Measurements from ENCODE around the gene RASSF1. TPM values are rescaled to one million over a fixed set of nuclear protein-coding genes. Genes with fewer than 3 reads are reported as not detected.

Gene RASSF1
- total RNA-seq, 1 experiment from 2014 or later: 15.9 TPM

DNA sequence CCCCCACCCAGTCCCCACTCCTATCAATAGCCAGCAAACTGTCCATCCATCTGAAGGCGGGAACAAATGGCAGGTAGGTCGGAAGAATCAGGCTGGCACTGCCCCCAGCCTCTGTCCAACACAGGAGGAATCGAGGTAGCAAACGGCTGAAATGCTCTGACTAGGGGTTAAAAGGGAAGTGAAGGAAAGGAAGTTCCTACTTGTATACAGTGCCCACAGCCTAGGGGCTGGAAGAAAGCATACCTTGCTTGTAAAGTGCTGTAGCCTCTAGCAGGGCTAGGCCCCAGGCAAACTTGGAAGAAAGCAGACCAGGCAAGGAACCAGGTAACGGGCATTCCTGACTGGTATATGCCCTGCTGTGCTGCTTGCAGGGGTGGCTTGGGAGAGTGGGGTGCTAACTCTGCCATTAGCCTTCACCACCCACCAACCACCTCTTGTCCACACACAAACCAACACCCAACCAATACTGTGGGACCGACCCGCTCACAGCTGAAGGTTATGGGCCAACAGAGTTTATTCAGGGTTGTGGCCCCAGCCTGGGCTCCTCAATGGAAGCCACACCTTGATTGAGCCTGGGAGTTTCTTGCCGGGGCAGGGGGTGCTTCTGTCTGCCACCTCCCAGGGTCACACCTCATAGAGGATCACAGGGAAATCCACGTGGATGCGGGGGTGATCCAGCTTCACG is 15.0 kb downstream of the RASSF1 start:
- BruUV-seq (replicated peaks): no TSS peak
- TF ChIP-seq, protein P1, sequence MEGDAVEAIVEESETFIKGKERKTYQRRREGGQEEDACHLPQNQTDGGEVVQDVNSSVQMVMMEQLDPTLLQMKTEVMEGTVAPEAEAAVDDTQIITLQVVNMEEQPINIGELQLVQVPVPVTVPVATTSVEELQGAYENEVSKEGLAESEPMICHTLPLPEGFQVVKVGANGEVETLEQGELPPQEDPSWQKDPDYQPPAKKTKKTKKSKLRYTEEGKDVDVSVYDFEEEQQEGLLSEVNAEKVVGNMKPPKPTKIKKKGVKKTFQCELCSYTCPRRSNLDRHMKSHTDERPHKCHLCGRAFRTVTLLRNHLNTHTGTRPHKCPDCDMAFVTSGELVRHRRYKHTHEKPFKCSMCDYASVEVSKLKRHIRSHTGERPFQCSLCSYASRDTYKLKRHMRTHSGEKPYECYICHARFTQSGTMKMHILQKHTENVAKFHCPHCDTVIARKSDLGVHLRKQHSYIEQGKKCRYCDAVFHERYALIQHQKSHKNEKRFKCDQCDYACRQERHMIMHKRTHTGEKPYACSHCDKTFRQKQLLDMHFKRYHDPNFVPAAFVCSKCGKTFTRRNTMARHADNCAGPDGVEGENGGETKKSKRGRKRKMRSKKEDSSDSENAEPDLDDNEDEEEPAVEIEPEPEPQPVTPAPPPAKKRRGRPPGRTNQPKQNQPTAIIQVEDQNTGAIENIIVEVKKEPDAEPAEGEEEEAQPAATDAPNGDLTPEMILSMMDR (conservative IDR thresholded peaks at IDR 0.05): no peak
- no peak for TF ChIP-seq EZH2 (IDR thresholded peaks at IDR 0.05; ENCODE audit: low read depth)
- Histone ChIP-seq H3K27ac (no peak overlapping the region), H2AFZ (no peak overlapping the region), H3K4me1 (replicated peaks; ENCODE audit: insufficient read depth) (peaks cover 3% of the 10 kb centered on the region; the same call in 1 of the 2 replicates), H3K9me2 (ENCODE audit: insufficient read depth) (no peaks in the 10 kb centered on the region), H3K4me3 (no peak overlapping the region), H3K27me3 (ENCODE audit: insufficient read depth, low read depth) (no peaks in the 10 kb centered on the region), H3F3A (ENCODE audit: insufficient read depth, low read depth) (peaks cover 21% of the 10 kb centered on the region), H3K36me3 (ENCODE audit: low read depth) (no peaks in the 10 kb centered on the region), H3K79me2 (ENCODE audit: low read depth) (peaks cover 19% of the 10 kb centered on the region), H4K20me1 (ENCODE audit: insufficient read depth) (no peaks in the 10 kb centered on the region; the same call in 1 of the 2 replicates), H3K4me2 (no peak overlapping the region), H3K9me3 (ENCODE audit: insufficient read depth, low read depth) (no peaks in the 10 kb centered on the region)
- DNase-seq: no peak
- intact Hi-C loops (cut with micrococcal nuclease; ENCODE audit: unreplicated experiment): no loop called here
- ChIA-PET POLR2A (ENCODE audit: unreplicated experiment) (no interaction called here), CTCF (interaction anchor here (1.6 kb wide), 1 partner anchor 22 kb away, joined by 4 read pairs; the partner anchor contains the start of gene HYAL1)

DNA sequence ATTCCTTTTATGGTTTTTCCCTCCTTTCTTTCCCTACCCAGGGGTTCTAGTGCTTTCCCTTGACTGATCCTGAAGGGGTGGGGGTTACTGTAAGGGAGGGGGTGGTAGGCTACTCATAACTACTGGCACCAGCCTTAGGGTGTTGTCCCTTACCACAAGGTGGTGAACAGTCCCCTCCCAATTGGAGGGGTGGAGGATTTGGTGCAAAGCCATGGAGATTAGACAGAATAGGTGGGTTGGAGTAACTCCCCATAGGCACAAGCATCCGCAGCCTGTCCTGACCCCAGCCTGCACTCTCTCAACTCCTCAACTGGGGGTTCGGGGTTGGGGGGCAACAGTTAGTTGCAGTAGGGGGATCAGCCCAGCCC is 15.5 kb downstream of the RASSF1 start:
- Histone ChIP-seq H3K9me3 (ENCODE audit: insufficient read depth, low read depth) (no peaks in the 10 kb centered on the region), H2AFZ (no peak overlapping the region), H3K4me2 (no peak overlapping the region), H3F3A (ENCODE audit: insufficient read depth, low read depth) (peaks cover 21% of the 10 kb centered on the region), H3K79me2 (ENCODE audit: low read depth) (peaks cover 24% of the 10 kb centered on the region), H3K9me2 (ENCODE audit: insufficient read depth) (no peaks in the 10 kb centered on the region), H3K4me1 (replicated peaks; ENCODE audit: insufficient read depth) (peaks cover 7% of the 10 kb centered on the region), H3K36me3 (ENCODE audit: low read depth) (no peaks in the 10 kb centered on the region), H4K20me1 (ENCODE audit: insufficient read depth) (peaks cover 3% of the 10 kb centered on the region; the same call in 1 of the 2 replicates), H3K27me3 (ENCODE audit: insufficient read depth, low read depth) (no peaks in the 10 kb centered on the region), H3K27ac (no peak overlapping the region), H3K4me3 (no peak overlapping the region)
- intact Hi-C loops (cut with micrococcal nuclease; ENCODE audit: unreplicated experiment): no loop called here
- TF ChIP-seq, protein P1 (conservative IDR thresholded peaks at IDR 0.05): no peak
- TF ChIP-seq EZH2 (IDR thresholded peaks at IDR 0.05; ENCODE audit: low read depth): no peak
- POLR2A ChIA-PET (ENCODE audit: unreplicated experiment): no interaction called here
- CTCF ChIA-PET: interaction anchor here (1.6 kb wide), 1 partner anchor 22 kb away, joined by 4 read pairs; the partner anchor contains the start of gene HYAL1
- no TSS peak for BruUV-seq (replicated peaks)
- no peak for DNase-seq

DNA sequence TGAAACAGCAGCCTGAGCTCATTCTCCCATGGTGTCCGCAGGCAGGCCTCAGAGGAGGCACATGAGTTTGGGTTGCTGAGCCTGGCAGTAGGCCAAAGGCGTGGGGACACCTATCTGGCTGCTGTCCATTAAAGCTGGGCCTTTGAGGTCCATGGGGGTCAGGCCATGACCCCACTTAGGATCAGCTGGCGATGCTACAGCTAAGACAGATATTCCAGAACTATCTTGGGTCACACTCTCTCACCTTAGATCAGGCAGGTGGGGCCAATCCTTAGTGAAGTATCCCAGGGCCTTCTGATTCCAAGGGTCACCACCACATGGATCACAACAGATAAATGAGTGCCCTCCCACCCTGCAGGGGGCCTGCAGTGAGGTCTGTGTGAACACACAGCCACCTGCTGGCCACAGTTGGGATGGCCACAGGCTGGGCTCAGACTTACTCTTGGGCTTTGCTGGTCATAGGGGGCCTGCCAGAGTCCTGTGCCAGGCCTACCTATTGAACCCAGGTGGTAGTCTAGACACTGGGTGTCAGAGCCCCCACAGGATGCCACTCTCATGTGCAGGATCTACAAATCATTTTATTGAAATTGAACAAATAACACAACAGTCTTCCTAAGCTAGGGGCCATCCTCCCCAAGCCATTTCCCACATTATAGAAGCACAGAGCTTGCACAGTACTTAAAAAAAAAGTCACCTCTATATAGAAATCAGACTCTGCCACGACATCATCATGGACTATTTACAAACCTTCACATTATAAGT is 16.1 kb downstream of the RASSF1 start:
- H3K4me1 ChIP-seq (replicated peaks; ENCODE audit: insufficient read depth): peaks cover 10% of the 10 kb centered on the region
- no peak overlapping the region for H3K4me3 ChIP-seq
- H3K36me3 ChIP-seq (ENCODE audit: low read depth): peaks cover 1% of the 10 kb centered on the region; the same call in 1 of the 2 replicates
- peaks cover 30% of the 10 kb centered on the region for H3K79me2 ChIP-seq (ENCODE audit: low read depth)
- H3K9me3 ChIP-seq (ENCODE audit: insufficient read depth, low read depth): no peaks in the 10 kb centered on the region
- peaks cover 4% of the 10 kb centered on the region; the same call in 1 of the 2 replicates for H4K20me1 ChIP-seq (ENCODE audit: insufficient read depth)
- H3K27ac ChIP-seq: no peak overlapping the region
- BruUV-seq (replicated peaks): no TSS peak
- no peak overlapping the region for H3K4me2 ChIP-seq
- no peak overlapping the region for H2AFZ ChIP-seq
- H3F3A ChIP-seq (ENCODE audit: insufficient read depth, low read depth): peaks cover 15% of the 10 kb centered on the region
- intact Hi-C loops (cut with micrococcal nuclease; ENCODE audit: unreplicated experiment): loop anchor here (1.0 kb wide), 3 partner anchors 50 to 97 kb away; no protein-coding TSS in a partner anchor
- POLR2A ChIA-PET (ENCODE audit: unreplicated experiment): interaction anchor here (0.5 to 0.6 kb wide), 2 partner anchors 11 to 48 kb away, joined by 5 to 12 read pairs; no protein-coding TSS in a partner anchor
- DNase-seq: peak; percentile 45 to 68
- H3K9me2 ChIP-seq (ENCODE audit: insufficient read depth): no peaks in the 10 kb centered on the region
- no peaks in the 10 kb centered on the region for H3K27me3 ChIP-seq (ENCODE audit: insufficient read depth, low read depth)
- TF ChIP-seq, protein P1 (conservative IDR thresholded peaks at IDR 0.05): peak; percentile 88
- no peak for TF ChIP-seq EZH2 (IDR thresholded peaks at IDR 0.05; ENCODE audit: low read depth)
- CTCF ChIA-PET: interaction anchor here (0.5 to 1.6 kb wide), 4 partner anchors 21 to 98 kb away, joined by 3 to 10 read pairs (median 4); partner anchors contain the start of gene HYAL1

Data from PC-9 (cell line).